Subcutaneous adipose tissue (tissue), 4 donors: Measurements from ENCODE around the gene ZNF503. TPM values are rescaled to one million over a fixed set of nuclear protein-coding genes. Genes with fewer than 3 reads are reported as not detected.

ENCODE experiments used
- CTCF ChIP-seq: fragments of 450-650 bp; IDR thresholded peaks from one replicate; pipeline ENCODE4 v1.5.1; 2016; ENCODE audit warnings: low read depth, mild to moderate bottlenecking, control low read depth, antibody characterized with exemption, moderate library complexity
- total RNA-seq, 4 donors: library from RNA; depleted of rRNA; stranded (reverse); fragments of >200 nt; gene quantifications; one replicate each; pipeline ENCODE4 v1.1.0, GENCODE V29; 2016

ZNF503 gene
- total RNA-seq, 4 donors from 2014 or later: 4.1 to 9.2 (median 7.1) TPM

- TF ChIP-seq CTCF: no peak
Observed at GRCh38 chr10:75444781-75445386, 43.3 kb upstream of the ZNF503 start.

GRCh38 chr10:75443362-75443761 is 41.8 kb upstream of the ZNF503 start:
- TF ChIP-seq CTCF: no peak

DNA sequence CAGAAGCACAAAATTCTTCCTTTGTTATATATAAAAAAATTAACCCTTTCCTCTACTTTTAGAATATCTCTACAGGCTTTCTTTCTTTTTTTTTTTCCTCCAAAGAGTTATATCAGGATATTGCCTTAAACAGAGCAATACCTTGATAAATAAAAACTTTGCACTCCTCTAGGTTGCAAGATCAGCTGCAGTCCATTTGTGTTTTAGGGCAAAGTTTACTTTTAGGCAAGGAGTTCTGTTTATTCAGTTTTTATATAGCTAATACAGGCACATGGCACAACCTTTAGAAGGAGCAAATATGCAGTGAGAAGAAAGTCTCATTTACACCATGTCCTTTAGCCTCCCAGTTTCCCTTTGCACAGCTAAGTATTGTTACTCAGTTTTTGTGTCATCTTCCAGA is 40.1 kb upstream of the ZNF503 start:
- no peak for TF ChIP-seq CTCF

DNA sequence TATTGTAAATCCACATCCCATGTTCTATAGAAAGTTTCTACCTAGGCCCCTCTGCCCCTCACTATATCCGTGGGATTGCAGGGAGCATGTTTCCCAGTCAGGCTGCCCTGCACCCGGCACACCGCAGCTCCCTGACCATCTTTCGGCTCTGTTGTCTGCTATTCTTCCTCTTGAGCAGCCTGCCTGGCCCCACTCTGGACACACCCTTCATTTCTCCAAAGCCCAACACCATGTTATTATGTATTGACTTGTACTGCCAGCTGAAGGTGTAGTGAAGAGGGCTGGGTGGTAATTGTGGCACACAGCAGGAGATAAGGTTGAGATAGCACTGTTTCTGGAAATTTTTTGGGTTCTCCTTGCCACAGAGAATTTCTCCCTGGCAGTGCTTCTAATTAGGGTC is 39.6 kb upstream of the ZNF503 start:
- TF ChIP-seq CTCF: no peak

- TF ChIP-seq CTCF: no peak
Observed at GRCh38 chr10:75440271-75440793, 38.8 kb upstream of the ZNF503 start.

DNA sequence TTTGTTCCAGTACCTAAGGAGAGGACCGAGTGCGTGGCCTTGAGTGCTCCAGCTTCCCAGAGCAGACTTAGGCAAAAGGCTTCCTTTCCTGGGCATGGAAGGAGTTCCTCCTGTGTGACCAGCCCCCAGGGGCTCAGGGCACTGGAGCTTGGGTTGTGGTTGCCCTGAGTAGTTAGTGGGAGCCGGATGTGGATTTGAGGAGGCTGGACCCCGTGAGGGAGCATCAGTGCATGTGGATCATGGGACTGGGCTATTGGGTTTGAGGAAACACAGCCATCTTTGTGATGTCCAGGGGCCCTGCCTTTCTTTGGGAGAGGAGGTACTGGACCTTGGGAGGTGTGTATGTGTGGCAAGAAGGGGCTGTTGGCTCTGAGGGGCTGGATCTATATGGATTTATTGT is 38.2 kb upstream of the ZNF503 start:
- TF ChIP-seq CTCF: no peak

- no peak for TF ChIP-seq CTCF
Observed at GRCh38 chr10:75438275-75438674, 36.7 kb upstream of the ZNF503 start.
